Ramos (cell line): ENCODE data around the gene RNF25.

Experiments
- in situ Hi-C: fragments of 300-500 bp; cut with MboI; formaldehyde crosslinking; loops from one replicate; pipeline ENCODE4 v1.14.3; 2022; ENCODE audit warnings: low sequenced_read_pairs; ENCODE audit not compliant: unreplicated experiment

The RNF25 gene

DNA sequence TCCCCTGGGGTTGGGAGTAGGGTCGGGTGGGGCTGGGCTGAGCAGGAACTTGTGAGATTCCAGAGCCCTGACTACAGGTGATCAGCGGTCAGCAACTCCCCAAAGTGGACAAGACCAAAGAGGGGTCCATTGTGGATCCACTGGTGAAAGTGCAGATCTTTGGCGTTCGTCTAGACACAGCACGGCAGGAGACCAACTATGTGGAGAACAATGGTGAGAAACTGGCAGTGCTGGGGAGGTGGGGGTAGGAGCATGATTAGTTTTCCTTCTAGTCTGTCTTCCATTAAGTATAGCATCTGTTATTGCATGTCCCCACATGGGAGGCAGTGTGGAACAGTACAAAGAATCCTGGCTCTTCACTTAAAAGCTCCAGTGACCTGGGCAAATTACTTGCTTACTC, 36.1 kb downstream of the RNF25 start:
- in situ Hi-C loops = no loop called here

DNA sequence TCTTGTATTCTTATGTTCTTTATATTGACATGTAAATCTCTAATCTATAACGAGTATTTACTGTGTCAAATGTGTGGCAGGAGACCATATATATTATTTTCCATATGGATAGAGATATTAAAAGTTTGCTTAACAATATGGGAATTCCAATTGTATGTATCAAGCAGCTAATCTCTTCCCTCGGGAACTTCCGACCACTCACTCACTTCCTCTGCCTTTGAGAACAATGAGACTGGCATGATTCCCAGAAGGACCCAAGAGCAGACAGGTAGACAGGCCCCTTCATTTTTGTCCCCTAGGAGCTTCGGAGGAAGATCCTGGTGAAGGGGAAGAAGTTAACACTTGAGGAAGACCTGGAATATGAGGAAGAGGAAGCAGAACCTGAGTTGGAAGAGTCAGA, 40.0 kb downstream of the RNF25 start:
- in situ Hi-C loops = no loop called here

GRCh38 chr2:218627939-218628338, 43.9 kb downstream of the RNF25 start:
- in situ Hi-C loops = no loop called here

DNA sequence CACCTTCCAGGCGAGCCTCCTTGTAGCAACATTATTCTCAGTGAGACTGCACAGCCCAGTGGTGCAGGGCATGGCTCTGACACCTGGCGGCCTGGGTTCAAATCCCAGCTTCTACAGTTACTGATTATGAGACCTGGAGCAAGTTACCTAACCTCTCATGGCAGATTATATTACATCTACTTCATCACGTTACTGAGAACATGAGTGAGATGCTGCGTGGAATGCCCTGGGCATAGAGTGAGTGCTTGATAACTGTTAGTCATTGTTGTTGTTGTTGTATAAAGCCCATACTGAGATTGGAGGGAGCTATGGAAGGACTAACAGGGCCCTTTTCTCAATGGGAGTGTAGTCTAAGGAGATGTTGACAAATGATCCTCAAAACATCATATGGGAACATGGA, 45.4 kb downstream of the RNF25 start:
- in situ Hi-C loops = no loop called here

DNA sequence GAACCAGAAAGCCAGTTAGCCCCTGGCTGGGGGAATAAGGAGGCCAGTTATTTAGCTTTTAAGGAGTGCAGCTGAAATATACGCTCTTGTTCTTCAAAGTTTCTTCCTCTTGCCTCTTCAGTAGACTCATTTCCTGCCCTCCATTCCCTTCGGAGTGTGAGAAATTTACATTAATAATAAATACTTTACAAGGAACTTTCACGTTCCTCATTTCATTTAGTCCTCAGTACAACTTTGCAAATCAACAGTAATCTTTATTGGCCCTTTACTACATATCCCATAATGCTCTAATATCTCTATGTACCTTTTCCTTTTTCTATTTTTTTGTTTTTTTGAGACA, 48.5 kb downstream of the RNF25 start:
- in situ Hi-C loops = no loop called here

DNA sequence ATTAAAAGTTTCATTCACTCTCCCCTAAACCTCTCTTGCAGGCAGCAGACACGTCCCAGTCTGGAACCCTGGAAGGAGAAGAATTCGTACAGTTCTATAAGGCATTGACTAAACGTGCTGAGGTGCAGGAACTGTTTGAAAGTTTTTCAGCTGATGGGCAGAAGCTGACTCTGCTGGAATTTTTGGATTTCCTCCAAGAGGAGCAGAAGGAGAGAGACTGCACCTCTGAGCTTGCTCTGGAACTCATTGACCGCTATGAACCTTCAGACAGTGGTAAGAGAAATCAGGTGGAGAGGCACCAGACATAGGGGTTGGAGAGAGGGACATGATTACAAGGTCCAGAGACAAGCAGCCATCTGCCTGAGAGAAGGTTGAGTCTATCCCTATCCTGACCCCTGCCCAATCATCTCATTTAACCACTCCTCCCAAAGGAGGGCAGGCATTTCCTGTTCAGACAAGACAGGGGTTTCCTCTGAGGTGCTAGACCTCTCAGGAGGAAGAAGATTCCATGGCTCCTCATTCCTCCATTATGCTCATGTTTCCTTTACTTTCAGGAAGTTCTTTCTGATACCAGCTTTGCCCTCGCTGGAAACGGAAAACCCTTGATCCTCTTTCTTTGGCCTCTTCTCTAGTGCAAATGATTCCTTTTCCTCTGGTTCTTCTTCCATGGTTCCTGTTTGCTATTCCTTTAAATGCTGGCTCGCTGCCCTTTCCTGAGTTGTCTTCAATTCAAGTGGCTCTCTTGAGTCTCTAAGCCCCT, 49.0 kb downstream of the RNF25 start:
- in situ Hi-C loops = no loop called here

- in situ Hi-C loops = no loop called here
Observed at GRCh38 chr2:218621007-218621406, 50.8 kb downstream of the RNF25 start.

GRCh38 chr2:218618102-218618860, 53.5 kb downstream of the RNF25 start:
- in situ Hi-C loops = no loop called here

DNA sequence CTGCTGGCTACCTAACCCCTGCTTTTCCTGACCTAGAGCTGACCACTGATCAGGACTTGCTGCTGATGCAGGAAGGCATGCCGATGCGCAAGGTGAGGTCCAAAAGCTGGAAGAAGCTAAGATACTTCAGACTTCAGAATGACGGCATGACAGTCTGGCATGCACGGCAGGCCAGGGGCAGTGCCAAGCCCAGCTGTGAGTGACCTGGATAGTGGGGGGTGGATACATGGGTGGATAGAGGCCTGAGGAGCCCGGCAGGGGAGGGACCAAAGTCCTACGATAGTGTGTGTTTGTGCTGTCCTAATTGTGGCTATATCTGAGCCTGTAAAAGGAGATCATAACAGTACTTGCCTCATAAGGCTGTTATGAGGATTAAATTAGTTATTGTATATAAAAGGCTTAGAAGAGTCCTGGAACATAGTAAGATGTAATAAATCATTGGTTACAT, 55.9 kb downstream of the RNF25 start:
- in situ Hi-C loops = no loop called here
